Subcutaneous adipose tissue (tissue), 4 donors: Measurements from ENCODE around the gene CTDSP2. TPM values are rescaled to one million over a fixed set of nuclear protein-coding genes. Genes with fewer than 3 reads are reported as not detected.

Experiments
- total RNA-seq, 4 donors: library from RNA; depleted of rRNA; stranded (reverse); fragments of >200 nt; gene quantifications; one replicate each; pipeline ENCODE4 v1.1.0, GENCODE V29; 2016
- TF ChIP-seq, protein P1 (sequence below): fragments of 450-650 bp; IDR thresholded peaks from one replicate; pipeline ENCODE4 v1.5.1; 2016; ENCODE audit warnings: low read depth, mild to moderate bottlenecking, control low read depth, antibody characterized with exemption, moderate library complexity

CTDSP2 gene
- total RNA-seq, 4 donors from 2014 or later = 126 to 167 (median 139) TPM

DNA sequence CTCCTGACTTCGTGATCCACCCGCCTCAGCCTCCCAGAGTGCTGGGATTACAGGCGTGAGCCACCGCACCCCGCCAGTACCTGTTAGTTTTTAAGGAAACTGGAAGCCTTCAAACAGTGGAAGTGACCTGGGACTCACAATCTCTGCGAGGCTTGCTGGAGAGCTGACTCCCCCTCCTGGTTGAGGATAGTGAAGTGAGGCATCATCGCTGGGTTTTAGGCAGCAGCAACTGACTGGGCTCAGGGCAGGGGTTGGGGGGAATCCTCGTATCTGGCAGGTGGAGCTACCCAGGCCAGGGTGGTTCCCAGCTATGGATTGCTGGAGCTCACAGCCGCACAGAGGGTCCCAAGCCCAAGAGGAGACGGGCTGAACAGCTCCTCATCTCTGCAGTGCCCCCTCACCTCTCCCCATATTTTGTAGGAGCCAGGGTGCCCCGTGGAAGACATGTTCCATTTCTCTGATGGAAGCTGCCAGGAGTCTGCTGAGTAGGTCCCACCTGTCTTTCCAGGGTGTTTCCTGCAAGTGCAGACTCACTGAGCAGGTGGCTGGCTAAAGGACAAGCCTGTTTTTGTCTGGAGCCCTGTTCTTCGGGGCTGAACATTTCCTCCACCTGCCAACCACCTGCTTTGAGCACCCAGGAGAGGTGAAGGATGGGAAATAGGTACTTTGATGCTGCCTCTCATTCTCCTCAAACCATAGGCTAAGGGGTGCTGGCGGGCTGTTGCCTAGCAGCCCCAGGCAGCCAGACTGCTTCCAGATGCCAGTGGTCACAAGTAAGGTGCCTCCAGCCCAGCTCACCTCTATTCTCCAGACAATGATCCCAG lies 31.1 kb downstream of the CTDSP2 start:
- TF ChIP-seq, protein P1, sequence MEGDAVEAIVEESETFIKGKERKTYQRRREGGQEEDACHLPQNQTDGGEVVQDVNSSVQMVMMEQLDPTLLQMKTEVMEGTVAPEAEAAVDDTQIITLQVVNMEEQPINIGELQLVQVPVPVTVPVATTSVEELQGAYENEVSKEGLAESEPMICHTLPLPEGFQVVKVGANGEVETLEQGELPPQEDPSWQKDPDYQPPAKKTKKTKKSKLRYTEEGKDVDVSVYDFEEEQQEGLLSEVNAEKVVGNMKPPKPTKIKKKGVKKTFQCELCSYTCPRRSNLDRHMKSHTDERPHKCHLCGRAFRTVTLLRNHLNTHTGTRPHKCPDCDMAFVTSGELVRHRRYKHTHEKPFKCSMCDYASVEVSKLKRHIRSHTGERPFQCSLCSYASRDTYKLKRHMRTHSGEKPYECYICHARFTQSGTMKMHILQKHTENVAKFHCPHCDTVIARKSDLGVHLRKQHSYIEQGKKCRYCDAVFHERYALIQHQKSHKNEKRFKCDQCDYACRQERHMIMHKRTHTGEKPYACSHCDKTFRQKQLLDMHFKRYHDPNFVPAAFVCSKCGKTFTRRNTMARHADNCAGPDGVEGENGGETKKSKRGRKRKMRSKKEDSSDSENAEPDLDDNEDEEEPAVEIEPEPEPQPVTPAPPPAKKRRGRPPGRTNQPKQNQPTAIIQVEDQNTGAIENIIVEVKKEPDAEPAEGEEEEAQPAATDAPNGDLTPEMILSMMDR = no peak

GRCh38 chr12:57813971-57814772 lies 32.4 kb downstream of the CTDSP2 start:
- TF ChIP-seq, protein P1 = no peak

DNA sequence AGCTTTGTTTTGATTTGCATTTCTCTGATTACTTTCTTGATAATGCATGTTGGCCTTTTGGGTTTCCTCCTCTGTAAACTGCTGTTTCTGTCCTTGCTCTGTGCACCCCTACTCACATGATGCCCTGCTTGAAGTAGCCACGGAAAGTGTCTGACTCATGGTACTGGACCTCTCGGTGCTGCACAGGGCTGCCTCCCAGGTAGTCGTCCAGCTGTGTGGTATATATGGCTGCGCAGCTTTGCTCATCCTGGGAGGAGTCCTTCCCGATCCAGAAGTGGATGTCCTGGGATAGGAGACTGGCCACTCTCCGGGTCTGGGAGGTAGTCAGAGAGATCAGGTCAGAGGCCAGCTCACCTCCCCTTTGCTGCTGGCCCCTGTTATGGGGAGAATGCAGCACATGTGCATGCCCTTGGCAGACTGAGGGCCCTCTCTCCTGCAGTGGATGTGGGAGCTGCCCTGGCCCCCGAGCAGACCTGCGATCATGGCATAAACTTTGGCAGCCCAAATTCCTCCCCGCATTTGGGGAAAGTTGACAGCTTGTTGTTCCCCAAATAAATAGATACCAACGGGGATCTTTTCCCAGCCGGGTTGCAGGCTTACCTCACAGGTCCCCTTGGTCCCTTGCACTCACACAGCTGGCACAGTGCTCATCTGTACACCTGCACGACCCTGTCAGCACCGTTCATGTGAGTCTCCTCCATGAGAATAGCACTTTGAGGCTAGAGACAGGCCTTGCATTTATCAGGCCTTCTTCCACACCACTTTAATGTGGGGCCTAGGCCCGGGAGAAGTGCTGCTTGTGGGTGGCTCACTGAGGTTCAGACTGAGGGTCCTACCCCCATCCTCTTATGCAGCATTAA lies 33.2 kb downstream of the CTDSP2 start:
- TF ChIP-seq, protein P1 = no peak

DNA sequence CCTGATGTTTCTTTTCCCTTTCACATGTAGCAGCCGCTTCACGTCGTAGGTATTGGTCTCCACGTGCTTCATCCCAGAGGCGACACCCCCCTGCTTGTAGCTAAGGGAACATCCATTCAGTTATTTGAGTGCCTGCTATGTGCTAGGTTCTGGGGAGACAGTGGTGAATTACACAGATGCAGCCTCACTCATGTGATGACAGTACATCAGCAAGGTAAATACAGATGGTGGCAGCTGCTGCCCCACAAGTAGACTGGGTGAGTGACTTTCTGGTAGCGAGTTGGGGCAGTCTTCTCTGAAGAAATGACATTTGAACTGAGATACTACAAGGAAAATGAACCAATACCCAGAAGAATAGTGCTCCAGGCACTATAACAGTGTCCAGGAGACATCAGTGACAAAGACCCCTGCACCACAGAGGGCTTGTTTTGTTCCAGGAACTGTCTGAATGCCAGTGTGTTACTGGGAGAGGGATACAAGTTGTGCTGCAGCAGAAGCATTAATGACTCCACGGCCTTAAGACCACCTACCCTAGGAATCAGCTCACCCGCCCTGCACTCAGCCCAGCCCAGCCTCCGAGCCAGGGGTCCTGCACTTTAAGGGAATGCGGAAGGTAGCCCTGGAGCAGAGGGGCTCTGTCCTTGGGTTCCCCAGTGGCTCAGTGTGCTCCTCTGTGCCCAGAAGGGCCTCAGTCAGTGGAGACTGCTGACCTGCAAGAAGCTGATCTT lies 35.3 kb downstream of the CTDSP2 start:
- TF ChIP-seq, protein P1 = no peak

DNA sequence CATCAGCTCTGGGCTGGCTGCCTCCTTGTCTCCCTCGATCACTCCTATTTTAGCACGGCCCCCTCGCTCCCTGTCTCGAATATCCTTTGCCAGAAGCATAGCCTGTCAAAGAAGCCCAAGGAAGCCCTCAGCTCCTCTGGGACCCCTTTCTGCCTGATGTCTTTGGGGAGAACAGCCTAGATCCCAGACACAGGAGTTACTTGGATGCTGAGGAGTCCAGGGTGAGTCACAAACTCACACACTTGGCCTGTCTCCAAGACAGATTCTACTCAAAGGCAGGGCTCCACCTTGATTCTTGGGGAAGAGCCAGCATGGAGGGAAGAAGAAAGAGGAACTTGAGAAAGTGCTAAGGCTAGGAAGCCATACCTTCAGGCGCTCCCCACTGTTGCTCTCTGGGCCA lies 36.1 kb downstream of the CTDSP2 start:
- TF ChIP-seq, protein P1 = no peak

GRCh38 chr12:57809425-57809824 lies 37.1 kb downstream of the CTDSP2 start:
- TF ChIP-seq, protein P1 = no peak
